Measurements from ENCODE around the gene ZDHHC12. TPM values are rescaled to one million over a fixed set of nuclear protein-coding genes. Genes with fewer than 3 reads are reported as not detected.

The ZDHHC12 gene
- total RNA-seq, 1 donor from 2014 or later = 24.8 TPM

- TF ChIP-seq, protein P1, sequence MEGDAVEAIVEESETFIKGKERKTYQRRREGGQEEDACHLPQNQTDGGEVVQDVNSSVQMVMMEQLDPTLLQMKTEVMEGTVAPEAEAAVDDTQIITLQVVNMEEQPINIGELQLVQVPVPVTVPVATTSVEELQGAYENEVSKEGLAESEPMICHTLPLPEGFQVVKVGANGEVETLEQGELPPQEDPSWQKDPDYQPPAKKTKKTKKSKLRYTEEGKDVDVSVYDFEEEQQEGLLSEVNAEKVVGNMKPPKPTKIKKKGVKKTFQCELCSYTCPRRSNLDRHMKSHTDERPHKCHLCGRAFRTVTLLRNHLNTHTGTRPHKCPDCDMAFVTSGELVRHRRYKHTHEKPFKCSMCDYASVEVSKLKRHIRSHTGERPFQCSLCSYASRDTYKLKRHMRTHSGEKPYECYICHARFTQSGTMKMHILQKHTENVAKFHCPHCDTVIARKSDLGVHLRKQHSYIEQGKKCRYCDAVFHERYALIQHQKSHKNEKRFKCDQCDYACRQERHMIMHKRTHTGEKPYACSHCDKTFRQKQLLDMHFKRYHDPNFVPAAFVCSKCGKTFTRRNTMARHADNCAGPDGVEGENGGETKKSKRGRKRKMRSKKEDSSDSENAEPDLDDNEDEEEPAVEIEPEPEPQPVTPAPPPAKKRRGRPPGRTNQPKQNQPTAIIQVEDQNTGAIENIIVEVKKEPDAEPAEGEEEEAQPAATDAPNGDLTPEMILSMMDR (IDR thresholded peaks at IDR 0.05) = no peak
- H3K27ac Mint-ChIP-seq (ENCODE audit: unreplicated experiment) = peak overlapping the region; percentile 93
- no peaks in the 10 kb centered on the region for H3K27me3 Mint-ChIP-seq (ENCODE audit: unreplicated experiment)
- H3K9me3 Mint-ChIP-seq (ENCODE audit: unreplicated experiment) = no peaks in the 10 kb centered on the region
- H3K4me1 Mint-ChIP-seq (ENCODE audit: unreplicated experiment) = peaks cover 33% of the 10 kb centered on the region
- peaks cover 34% of the 10 kb centered on the region for H3K36me3 Mint-ChIP-seq (ENCODE audit: unreplicated experiment)
- H3K4me3 Mint-ChIP-seq (ENCODE audit: unreplicated experiment) = peak overlapping the region; percentile 99
- DNase-seq (ENCODE audit: extremely low spot score, unreplicated experiment) = no peak
Observed at GRCh38 chr9:128690684-128691034, 33.3 kb downstream of the ZDHHC12 start.

GRCh38 chr9:128689820-128690683 is 33.9 kb downstream of the ZDHHC12 start:
- Mint-ChIP-seq H3K36me3 (ENCODE audit: unreplicated experiment) (peaks cover 30% of the 10 kb centered on the region), H3K27ac (ENCODE audit: unreplicated experiment) (peak overlapping the region; percentile 93), H3K4me3 (ENCODE audit: unreplicated experiment) (peak overlapping the region; percentile 99), H3K4me1 (ENCODE audit: unreplicated experiment) (peaks cover 39% of the 10 kb centered on the region), H3K27me3 (ENCODE audit: unreplicated experiment) (no peaks in the 10 kb centered on the region), H3K9me3 (ENCODE audit: unreplicated experiment) (no peaks in the 10 kb centered on the region)
- TF ChIP-seq, protein P1 (IDR thresholded peaks at IDR 0.05) = no peak
- DNase-seq (ENCODE audit: extremely low spot score, unreplicated experiment) = no peak

- DNase-seq (ENCODE audit: extremely low spot score, unreplicated experiment) = no peak
Observed at GRCh38 chr9:128689293-128689774, 34.6 kb downstream of the ZDHHC12 start.

GRCh38 chr9:128688501-128689292 is 35.2 kb downstream of the ZDHHC12 start, which contains the start of gene SET:
Gene SET, plus strand, starts transcription at chr9:128689222. Its CDS starts 361 bp downstream, at chr9:128689583.
- peak within 1 kb of the TSS; percentile 89 for H3K27ac Mint-ChIP-seq (ENCODE audit: unreplicated experiment)
- H3K4me3 Mint-ChIP-seq (ENCODE audit: unreplicated experiment) = peak within 1 kb of the TSS; percentile 99
- H3K36me3 Mint-ChIP-seq (ENCODE audit: unreplicated experiment) = peaks cover 22% of the 10 kb centered on the region
- TF ChIP-seq, protein P1 (IDR thresholded peaks at IDR 0.05) = no peak
- H3K4me1 Mint-ChIP-seq (ENCODE audit: unreplicated experiment) = peaks cover 50% of the 10 kb centered on the region
- H3K27me3 Mint-ChIP-seq (ENCODE audit: unreplicated experiment) = no peaks in the 10 kb centered on the region
- DNase-seq (ENCODE audit: extremely low spot score, unreplicated experiment) = peak; percentile 98
- H3K9me3 Mint-ChIP-seq (ENCODE audit: unreplicated experiment) = no peaks in the 10 kb centered on the region

More at GRCh38 chr9:128689293-128689774, 34.6 kb downstream of the ZDHHC12 start:
- Mint-ChIP-seq H3K27me3 (ENCODE audit: unreplicated experiment) (no peaks in the 10 kb centered on the region), H3K36me3 (ENCODE audit: unreplicated experiment) (peaks cover 24% of the 10 kb centered on the region), H3K9me3 (ENCODE audit: unreplicated experiment) (no peaks in the 10 kb centered on the region), H3K4me1 (ENCODE audit: unreplicated experiment) (peaks cover 45% of the 10 kb centered on the region), H3K4me3 (ENCODE audit: unreplicated experiment) (peak overlapping the region; percentile 54), H3K27ac (ENCODE audit: unreplicated experiment) (no peak overlapping the region)
- TF ChIP-seq, protein P1 (IDR thresholded peaks at IDR 0.05) = no peak
